Raji (cell line): Measurements from ENCODE around the gene C6orf118.

ENCODE experiments used
- POLR2A ChIP-seq: IDR thresholded peaks from 2 replicates; pipeline ENCODE4 v1.6.1; 2011; ENCODE audit warnings: low read depth, low read length, control low read depth; ENCODE audit not compliant: insufficient read depth

The C6orf118 gene

GRCh38 chr6:165266191-165266590 lies 43.2 kb downstream of the C6orf118 start:
- TF ChIP-seq POLR2A, result no peak

- TF ChIP-seq POLR2A, result no peak
Observed at GRCh38 chr6:165260462-165260861, 48.9 kb downstream of the C6orf118 start.

GRCh38 chr6:165249808-165250207 lies 59.6 kb downstream of the C6orf118 start:
- no peak for TF ChIP-seq POLR2A

- no peak for TF ChIP-seq POLR2A
Observed at GRCh38 chr6:165245701-165246100, 63.7 kb downstream of the C6orf118 start.

GRCh38 chr6:165245287-165245686 lies 64.1 kb downstream of the C6orf118 start:
- TF ChIP-seq POLR2A, result no peak

DNA sequence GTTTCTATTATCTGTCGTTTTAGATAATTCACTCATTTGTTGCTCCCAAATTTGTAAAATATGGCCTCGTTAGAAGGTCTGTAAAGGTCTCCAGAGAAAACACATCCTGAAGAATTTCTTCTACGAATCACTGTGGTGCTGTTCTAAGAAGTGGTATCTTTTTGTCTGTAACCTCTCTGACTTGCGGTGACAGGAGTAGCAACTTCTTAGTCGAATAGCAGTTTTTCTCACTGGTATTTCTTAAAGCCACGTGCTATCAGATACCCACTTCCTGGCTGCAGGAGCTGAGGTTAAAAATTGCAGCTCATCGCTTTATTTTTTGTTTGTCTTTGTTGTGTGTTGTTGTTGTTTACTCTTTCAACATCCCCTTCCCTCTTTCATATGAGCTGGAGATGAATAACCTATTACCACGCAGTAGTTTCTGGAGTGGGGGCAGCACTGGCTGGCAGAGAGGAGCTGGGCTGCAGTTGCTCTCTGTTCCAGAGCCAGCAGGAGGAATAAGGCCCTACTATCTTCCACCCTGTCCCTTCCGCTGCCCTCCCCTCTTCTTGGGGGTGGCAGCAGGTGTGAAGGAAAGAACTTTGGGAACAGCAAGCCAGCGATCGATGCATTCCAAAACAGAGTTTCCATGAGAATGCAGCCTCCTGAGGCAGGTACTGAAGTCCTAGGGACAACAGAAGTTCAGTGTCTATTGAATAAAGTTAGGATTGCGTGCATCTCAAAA lies 64.7 kb downstream of the C6orf118 start:
- TF ChIP-seq POLR2A, result no peak

GRCh38 chr6:165243801-165244200 lies 65.6 kb downstream of the C6orf118 start:
- no peak for TF ChIP-seq POLR2A

DNA sequence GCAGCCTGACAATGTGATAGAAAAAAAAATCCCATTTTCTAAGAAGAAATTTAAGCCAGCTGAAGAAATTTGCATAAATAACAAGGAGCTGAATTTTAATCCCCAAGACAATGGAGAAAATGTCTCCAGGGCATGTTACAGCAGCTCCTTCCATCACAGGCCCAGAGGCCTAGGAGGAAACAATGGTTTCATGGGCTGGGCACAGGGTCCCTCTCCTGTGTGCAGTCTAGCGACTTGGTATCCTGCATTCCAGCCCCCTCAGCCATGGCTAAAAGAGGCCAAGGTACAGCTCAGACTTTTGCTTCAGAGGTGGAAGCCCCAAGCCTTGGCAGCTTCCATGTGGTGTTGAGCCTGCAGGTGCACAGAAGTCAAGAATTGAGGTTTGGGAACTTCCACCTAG lies 73.1 kb downstream of the C6orf118 start:
- no peak for TF ChIP-seq POLR2A

GRCh38 chr6:165232731-165233488 lies 76.5 kb downstream of the C6orf118 start:
- TF ChIP-seq POLR2A, result no peak

DNA sequence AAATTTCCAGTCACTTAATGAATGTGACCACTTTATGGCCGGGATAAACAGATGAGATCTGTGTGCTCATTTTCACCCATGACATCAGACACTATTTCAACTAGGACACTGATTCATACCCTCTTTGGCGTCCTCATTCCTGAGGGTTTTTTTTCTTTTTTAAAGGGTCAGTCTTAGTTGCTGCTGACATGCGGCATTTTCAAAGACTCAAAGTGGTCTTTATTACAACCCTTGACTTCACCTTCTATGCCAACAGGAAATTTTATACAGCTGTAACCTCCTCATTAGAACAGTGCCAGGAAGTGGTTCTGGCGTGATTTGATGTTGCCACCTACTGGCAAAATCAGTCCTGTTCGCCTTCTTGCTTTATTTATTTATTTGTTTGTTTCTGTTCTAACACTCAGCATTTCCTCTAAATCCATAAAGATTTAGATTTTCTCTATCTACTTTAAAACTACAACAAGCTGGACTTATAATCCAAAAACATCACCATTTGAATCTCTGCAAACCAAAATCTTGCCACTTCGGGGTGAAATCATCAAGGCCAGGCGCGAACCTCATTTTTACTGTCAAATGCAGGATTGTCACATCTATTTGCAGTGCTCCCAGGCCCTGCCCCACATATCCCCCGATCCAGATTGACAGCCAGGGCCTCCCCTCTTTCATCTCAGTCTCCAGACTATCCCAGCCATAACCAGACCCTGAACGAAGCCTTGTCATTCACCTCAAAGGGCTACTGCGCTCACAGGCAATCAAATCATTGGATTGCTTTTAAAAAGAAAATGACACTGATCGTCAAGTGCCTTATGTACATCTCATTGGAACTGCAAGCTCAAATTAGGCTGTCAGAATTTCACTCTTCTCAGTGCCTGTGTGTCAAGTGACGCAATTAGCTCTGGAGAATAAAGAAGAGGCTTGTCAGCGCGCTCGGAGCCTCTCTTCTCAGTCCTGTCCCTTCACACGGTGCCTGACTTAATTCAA lies 77.5 kb downstream of the C6orf118 start:
- no peak for TF ChIP-seq POLR2A

DNA sequence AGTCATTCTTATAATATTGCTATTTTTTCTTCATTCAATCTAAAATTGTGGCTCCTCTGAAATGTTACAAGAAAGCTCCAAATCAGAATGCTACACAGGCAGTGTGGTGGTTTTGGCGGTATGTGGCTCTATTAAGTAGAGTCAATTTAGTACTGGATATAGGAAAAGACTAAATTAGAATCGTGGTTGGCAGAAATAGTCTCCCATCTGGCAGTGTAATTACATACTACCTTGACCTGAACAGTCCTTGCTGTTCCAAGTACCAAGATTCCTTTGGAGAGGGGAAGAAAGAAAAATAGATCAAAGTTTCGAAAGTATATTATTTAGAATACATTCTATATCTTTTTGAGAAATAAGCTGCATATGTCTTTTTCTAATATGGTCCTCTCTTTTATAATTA lies 78.2 kb downstream of the C6orf118 start:
- no peak for TF ChIP-seq POLR2A
